ENCODE measurements around the gene ZBTB16.

The ZBTB16 gene

DNA sequence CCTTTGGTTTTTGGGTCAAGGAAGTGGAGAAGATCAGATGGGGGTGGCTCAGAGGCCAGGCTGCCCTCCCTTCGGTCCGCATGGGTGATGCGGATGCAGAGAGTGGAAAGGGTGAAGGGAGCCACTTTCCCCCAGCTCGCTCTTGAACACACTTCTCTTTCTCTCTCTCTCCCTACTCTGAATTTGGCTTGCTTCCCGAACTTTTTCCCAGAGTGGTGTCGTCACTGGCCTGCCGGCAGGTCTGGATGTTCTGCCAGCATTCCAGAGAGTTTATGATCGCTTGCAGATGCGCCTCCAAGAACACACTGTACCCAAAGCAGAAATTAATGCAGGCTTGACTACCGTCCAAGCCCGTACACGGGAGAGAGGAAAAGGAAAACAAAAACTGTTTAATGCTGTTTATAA, 103.2 kb downstream of the ZBTB16 start (continued):
- TF ChIP-seq INSM2 (tag by site-specific recombination; IDR thresholded peaks at IDR 0.05) (peak; percentile 71), TRIM28 (IDR thresholded peaks at IDR 0.05; ENCODE audit: borderline replicate concordance, low read length) (peak; percentile 54; the same call in 1 of the 2 replicates), ZNF510 (tag by site-specific recombination; IDR thresholded peaks at IDR 0.05; ENCODE audit: insufficient replicate concordance) (no peak), ZNF473 (tag by site-specific recombination; IDR thresholded peaks at IDR 0.05) (no peak), BCL6B (tag by site-specific recombination; IDR thresholded peaks at IDR 0.05) (no peak), YY2 (tag by site-specific recombination; IDR thresholded peaks at IDR 0.05) (no peak), ZXDB (tag by site-specific recombination; IDR thresholded peaks at IDR 0.05) (peak; percentile 53), ZNF391 (tag by site-specific recombination; IDR thresholded peaks at IDR 0.05; ENCODE audit: borderline replicate concordance, low read depth) (no peak), ZNF211 (tag by site-specific recombination; IDR thresholded peaks at IDR 0.05; ENCODE audit: low read depth) (no peak), WT1 (tag by site-specific recombination; IDR thresholded peaks at IDR 0.05) (0 out of 2 replicates have a peak, but pooled peaks have one; percentile 38), ZNF843 (tag by site-specific recombination; IDR thresholded peaks at IDR 0.05) (0 out of 2 replicates have a peak, but pooled peaks have one; percentile 37), ZBTB17 (tag by site-specific recombination; IDR thresholded peaks at IDR 0.05) (peak; percentile 79)
- TF ChIP-seq, protein P1, sequence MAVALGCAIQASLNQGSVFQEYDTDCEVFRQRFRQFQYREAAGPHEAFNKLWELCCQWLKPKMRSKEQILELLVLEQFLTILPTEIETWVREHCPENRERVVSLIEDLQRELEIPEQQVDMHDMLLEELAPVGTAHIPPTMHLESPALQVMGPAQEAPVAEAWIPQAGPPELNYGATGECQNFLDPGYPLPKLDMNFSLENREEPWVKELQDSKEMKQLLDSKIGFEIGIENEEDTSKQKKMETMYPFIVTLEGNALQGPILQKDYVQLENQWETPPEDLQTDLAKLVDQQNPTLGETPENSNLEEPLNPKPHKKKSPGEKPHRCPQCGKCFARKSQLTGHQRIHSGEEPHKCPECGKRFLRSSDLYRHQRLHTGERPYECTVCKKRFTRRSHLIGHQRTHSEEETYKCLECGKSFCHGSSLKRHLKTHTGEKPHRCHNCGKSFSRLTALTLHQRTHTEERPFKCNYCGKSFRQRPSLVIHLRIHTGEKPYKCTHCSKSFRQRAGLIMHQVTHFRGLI (tag by site-specific recombination; IDR thresholded peaks at IDR 0.05), result no peak
- TF ChIP-seq, protein P2, sequence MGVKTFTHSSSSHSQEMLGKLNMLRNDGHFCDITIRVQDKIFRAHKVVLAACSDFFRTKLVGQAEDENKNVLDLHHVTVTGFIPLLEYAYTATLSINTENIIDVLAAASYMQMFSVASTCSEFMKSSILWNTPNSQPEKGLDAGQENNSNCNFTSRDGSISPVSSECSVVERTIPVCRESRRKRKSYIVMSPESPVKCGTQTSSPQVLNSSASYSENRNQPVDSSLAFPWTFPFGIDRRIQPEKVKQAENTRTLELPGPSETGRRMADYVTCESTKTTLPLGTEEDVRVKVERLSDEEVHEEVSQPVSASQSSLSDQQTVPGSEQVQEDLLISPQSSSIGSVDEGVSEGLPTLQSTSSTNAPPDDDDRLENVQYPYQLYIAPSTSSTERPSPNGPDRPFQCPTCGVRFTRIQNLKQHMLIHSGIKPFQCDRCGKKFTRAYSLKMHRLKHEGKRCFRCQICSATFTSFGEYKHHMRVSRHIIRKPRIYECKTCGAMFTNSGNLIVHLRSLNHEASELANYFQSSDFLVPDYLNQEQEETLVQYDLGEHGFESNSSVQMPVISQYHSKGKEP (tag by site-specific recombination; IDR thresholded peaks at IDR 0.05), result peak; percentile 91
- TF ChIP-seq, protein P3, sequence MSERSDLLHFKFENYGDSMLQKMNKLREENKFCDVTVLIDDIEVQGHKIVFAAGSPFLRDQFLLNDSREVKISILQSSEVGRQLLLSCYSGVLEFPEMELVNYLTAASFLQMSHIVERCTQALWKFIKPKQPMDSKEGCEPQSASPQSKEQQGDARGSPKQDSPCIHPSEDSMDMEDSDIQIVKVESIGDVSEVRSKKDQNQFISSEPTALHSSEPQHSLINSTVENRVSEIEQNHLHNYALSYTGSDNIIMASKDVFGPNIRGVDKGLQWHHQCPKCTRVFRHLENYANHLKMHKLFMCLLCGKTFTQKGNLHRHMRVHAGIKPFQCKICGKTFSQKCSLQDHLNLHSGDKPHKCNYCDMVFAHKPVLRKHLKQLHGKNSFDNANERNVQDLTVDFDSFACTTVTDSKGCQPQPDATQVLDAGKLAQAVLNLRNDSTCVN (tag by site-specific recombination; optimal IDR thresholded peaks at IDR 0.05), result peak; percentile 13

DNA sequence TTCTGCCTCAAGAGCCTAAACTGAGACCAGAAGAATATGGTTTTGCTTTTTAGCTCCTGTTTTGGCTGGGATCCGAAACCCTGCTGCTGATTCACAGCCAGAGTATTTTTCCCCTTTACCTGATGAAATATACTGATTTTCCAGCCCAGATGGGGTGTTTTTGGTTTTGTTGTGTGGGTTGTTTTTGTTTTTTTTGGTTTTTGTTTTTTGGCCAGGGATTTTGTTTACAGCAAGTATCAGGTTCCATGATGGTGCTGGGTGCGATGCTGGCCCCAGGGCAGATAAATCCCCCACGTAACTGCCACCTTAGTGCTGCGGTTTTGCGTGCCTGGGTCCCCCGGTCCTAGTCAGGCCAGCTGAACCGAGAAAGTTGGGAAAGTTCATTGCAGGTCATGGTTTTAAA, 103.7 kb downstream of the ZBTB16 start:
- Histone ChIP-seq H3K4me3 (ENCODE audit: low read depth, low read length) (peak overlapping the region; percentile 17), H3K9me3 (ENCODE audit: control insufficient read depth, insufficient read depth, low read depth, low read length) (no peaks in the 10 kb centered on the region), H3K4me1 (ENCODE audit: control insufficient read depth, insufficient read depth, low read length) (peaks cover 25% of the 10 kb centered on the region), H3K36me3 (ENCODE audit: control insufficient read depth in 2 of 2, insufficient read depth in 1 of 2, low read length in 2 of 2) (no peaks in the 10 kb centered on the region), H3K27ac (ENCODE audit: extremely low read depth, low read depth, low read length) (peak overlapping the region; percentile 65)
- ChIA-PET CTCF (interaction anchor here (0.7 kb wide), 1 partner anchor 29 kb away, joined by 4 read pairs; no protein-coding TSS in a partner anchor), POLR2A (interaction anchor here (0.6 to 2.6 kb wide), 6 partner anchors 21 to 104 kb away, joined by 3 to 8 read pairs (median 4); partner anchors contain the start of gene ZBTB16)
- no peak for TF ChIP-seq GFI1B (tag by site-specific recombination; IDR thresholded peaks at IDR 0.05)
- TF ChIP-seq OSR2 (tag by site-specific recombination; IDR thresholded peaks at IDR 0.05), result peak; percentile 79
- no peak for TF ChIP-seq ZNF394 (tag by site-specific recombination; IDR thresholded peaks at IDR 0.05; ENCODE audit: borderline replicate concordance)
- no peak for TF ChIP-seq ZNF426 (tag by site-specific recombination; IDR thresholded peaks at IDR 0.05)
- TF ChIP-seq ZNF169 (tag by site-specific recombination; IDR thresholded peaks at IDR 0.05), result no peak
- peak; percentile 38 for TF ChIP-seq PRDM1 (tag by site-specific recombination; IDR thresholded peaks at IDR 0.05)
- TF ChIP-seq WT1 (tag by site-specific recombination; IDR thresholded peaks at IDR 0.05), result no peak
- TF ChIP-seq BCL6B (tag by site-specific recombination; IDR thresholded peaks at IDR 0.05), result no peak
- peak; percentile 8; the same call in 1 of the 2 replicates for TF ChIP-seq ZXDB (tag by site-specific recombination; IDR thresholded peaks at IDR 0.05)
- TF ChIP-seq GLIS2 (tag by site-specific recombination; IDR thresholded peaks at IDR 0.05), result peak; percentile 42; the same call in 1 of the 2 replicates
- no peak for TF ChIP-seq ZNF510 (tag by site-specific recombination; IDR thresholded peaks at IDR 0.05; ENCODE audit: insufficient replicate concordance)
- TF ChIP-seq ZNF239 (tag by site-specific recombination; IDR thresholded peaks at IDR 0.05), result no peak
- TF ChIP-seq SP2 (tag by site-specific recombination; IDR thresholded peaks at IDR 0.05), result no peak
- peak; percentile 52 for TF ChIP-seq ZNF335 (tag by site-specific recombination; conservative IDR thresholded peaks at IDR 0.05)
- TF ChIP-seq PRDM6 (tag by site-specific recombination; IDR thresholded peaks at IDR 0.05), result peak; percentile 77; the same call in 1 of the 2 replicates

Data from HEK293 (cell line).